ENCODE results near the gene PRM1. TPM values are rescaled to one million over a fixed set of nuclear protein-coding genes. Genes with fewer than 3 reads are reported as not detected.
"Not testable (repeated sequence)": the region's sequence is repeated elsewhere in the genome, so short reads cannot be mapped to it uniquely, and the experiment has no call there.

PRM1 gene
- total RNA-seq, 1 donor: not detected

DNA sequence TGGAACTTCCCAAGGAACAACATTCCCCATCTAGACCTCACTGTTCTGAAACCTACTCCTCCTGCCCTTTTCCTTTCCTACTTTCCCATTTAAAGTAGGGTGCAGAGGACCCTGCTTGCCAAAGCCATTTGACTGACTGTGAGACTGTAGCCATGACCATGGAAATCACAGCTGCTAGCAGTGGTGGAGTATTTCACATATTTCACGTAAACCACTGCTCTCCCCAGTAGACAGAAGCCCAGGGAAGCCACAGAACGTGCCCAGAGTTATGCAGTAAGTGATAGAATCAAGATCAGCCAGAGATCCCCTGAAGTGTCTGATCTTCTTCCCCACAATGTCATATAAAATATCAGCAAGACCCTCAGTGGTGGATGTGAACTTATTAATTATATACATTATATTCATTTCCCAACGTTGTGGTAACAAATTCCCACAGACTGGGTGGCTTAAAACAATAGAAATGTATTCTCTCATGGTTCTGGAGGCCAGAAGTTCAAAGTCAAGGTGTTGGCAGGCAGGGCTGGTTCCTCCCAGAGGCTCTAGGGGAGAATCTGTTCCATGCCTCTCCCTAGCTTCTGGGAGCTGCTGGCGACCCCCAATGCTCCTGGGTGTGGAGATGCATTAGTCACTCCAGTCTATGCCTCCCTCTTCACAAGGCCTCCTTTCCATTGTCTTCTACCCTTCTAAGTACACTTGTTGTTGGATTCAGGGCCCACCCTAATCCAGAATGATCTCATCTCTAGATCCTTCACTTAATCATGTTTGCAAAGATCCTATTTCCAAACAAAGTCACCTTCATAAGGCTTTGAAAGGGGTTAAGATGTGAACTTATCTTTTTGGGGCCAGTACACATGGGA, 20.7 kb upstream of the PRM1 start:
- H3K4me3 ChIP-seq (ENCODE audit: low read depth, low read length): no peak overlapping the region
- TF ChIP-seq, protein P1, sequence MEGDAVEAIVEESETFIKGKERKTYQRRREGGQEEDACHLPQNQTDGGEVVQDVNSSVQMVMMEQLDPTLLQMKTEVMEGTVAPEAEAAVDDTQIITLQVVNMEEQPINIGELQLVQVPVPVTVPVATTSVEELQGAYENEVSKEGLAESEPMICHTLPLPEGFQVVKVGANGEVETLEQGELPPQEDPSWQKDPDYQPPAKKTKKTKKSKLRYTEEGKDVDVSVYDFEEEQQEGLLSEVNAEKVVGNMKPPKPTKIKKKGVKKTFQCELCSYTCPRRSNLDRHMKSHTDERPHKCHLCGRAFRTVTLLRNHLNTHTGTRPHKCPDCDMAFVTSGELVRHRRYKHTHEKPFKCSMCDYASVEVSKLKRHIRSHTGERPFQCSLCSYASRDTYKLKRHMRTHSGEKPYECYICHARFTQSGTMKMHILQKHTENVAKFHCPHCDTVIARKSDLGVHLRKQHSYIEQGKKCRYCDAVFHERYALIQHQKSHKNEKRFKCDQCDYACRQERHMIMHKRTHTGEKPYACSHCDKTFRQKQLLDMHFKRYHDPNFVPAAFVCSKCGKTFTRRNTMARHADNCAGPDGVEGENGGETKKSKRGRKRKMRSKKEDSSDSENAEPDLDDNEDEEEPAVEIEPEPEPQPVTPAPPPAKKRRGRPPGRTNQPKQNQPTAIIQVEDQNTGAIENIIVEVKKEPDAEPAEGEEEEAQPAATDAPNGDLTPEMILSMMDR (IDR thresholded peaks at IDR 0.05; ENCODE audit: insufficient read depth, low read length): no peak
- peak; percentile 33 for DNase-seq (ENCODE audit: low read depth)

DNA sequence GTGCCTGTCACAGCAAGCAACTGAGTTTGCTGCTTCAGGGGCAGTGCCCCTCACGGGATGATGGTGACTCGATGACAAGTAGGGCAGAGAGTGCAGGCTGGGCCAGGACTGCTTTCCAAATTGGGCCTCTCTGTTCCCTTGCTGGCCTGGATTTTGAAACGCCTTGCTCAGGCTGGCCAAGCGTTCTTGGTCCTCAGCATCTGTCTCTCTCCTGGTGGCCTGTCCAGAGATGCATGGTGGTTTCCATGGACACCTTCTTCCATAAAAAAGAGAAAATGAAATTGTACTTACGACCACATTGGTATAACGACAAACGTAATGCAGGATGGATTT, 19.4 kb upstream of the PRM1 start:
- H3K4me3 ChIP-seq (ENCODE audit: low read depth, low read length): no peak overlapping the region

DNA sequence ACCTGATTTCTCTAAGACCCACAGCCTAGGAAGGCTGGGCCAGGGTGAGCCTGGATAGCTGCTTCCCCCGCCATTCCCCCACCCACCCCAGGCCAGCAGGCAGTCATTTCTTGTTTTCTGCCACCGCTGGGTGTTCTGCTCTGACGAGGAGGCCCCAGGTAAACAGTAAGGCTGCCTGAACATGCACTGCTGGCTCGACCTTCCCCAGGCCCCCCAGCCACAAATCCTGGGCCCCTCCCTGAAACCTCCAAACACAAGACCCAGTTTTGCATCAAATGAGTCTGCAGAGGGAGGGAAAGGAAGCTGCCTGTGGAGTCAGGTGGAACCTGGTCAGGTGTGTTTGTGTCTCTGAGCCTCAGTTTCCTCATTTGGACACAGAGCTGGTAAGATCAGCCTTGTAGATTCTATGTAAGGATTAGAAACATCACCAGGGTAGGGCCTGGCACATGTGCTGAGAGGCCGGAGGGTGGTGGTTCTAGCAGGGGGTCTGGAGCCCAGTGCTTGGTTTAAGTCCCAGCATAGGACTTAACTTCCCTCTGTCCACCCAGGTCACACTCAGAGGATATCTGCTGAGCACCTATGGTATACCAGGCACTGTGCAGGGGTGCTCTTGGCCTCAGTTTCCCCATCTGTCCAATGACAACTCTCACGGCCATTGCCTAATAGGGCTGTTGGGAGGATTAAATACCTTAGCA, 18.9 kb upstream of the PRM1 start:
- DNase-seq (ENCODE audit: low read depth): no peak
- no peak overlapping the region for H3K4me3 ChIP-seq (ENCODE audit: low read depth, low read length)
- TF ChIP-seq, protein P1 (IDR thresholded peaks at IDR 0.05; ENCODE audit: insufficient read depth, low read length): no peak

More for the DNA sequence above, 19.4 kb upstream of the PRM1 start:
- TF ChIP-seq, protein P1 (IDR thresholded peaks at IDR 0.05; ENCODE audit: insufficient read depth, low read length): no peak
- no peak for DNase-seq (ENCODE audit: low read depth)

DNA sequence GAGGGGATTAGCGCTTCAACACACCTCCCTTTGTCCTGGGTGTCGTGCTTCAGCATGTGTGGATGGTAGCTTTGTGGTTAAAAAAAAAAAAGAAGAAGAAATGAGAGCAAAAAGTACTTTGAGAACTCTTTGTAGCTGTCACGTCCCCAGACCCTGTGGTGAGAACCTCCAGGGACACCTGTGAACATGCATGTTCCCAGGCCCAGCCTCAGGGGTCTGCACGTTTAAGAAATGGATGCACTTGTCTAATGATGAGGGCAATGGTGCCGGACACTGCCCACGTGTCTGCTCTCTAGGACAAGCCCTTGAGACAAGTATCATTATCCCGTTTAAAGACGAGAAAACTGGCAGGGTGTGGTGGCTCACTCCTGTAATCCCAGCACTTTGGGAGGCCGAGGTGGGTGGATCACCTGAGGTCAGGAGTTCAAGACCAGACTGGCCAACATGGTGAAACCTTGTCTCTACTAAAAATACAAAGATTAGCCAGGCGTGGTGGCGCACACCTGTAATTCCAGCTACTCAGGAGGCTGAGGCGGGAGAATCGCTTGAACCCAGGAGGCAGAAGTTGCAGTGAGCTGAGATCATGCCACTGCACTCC, 17.9 kb upstream of the PRM1 start:
- H3K4me3 ChIP-seq (ENCODE audit: low read depth, low read length); DNase-seq (ENCODE audit: low read depth): not testable (repeated sequence)

DNA sequence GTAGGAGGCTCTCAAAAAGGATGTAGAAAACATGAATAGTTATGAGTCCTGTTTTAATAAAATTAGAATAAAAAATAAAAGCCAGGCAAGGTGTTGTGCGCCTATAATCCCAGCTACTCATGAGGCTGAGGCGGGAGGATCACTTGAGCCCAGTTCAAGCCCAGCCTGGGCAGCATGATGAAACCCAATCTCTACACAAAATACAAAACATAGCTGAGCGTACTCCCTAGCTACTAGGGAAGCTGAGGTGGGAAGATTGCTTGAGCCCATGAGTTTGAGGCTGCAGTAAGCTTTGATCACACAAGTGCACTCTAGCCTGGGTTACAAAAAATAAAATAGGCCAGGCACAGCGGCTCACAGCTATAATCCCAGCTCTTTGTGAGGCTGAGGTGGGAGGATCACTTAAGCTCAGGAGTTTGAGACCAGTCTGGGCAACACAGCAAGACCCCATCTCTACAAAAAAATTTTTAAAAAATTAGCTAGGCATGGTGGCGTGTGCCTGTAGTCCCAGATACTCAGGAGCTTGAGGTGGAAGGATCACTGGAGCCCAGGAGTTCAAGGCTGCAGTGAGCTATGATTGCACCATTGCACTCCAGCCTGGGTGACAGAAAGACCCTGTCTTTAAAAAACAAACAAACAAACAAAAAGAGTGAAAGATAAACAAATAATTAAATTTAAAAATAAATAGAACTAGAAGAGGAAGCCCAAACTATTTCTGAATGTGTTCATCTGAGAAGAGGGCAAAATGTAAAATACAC, 17.2 kb upstream of the PRM1 start:
- DNase-seq (ENCODE audit: low read depth): no peak
- no peak overlapping the region for H3K4me3 ChIP-seq (ENCODE audit: low read depth, low read length)
- TF ChIP-seq, protein P1 (IDR thresholded peaks at IDR 0.05; ENCODE audit: insufficient read depth, low read length): no peak

DNA sequence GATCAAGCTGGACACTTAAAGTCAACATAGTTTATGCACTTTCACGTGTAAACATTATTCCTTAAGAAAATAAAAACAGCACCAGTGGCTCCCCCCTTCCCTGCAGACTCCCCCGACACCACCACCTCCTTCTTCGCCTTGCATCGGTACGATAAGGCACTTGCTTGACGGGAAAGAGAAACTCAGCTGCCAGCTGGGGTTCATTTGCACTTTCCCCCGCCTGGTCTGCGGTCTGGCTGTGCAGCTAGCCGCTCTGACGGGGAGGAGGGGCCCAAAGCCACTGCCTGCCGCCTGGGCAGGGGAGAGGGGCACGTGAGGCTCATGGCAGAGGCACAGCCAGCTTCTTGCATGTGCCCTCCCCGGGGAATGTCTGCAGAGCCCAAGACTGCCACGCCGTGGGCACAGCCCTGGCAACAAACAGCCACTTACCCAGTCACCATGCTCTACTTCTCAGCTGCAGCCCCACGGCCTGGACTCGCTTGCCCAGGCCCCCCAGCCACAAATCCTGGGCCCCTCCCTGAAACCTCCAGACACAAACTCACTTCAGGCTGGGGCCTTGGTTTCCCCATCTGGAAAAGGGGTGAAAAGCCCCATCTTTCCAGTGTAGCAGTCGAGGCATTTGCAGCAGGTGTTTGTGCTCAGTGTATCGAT, 16.5 kb upstream of the PRM1 start:
- peak overlapping the region; percentile 9 for H3K4me3 ChIP-seq (ENCODE audit: low read depth, low read length)
- TF ChIP-seq, protein P1 (IDR thresholded peaks at IDR 0.05; ENCODE audit: insufficient read depth, low read length): no peak
- peak; percentile 61 for DNase-seq (ENCODE audit: low read depth)

Data from fibroblast of the aortic adventitia (primary cell).